Fibroblast of mammary gland (primary cell): Measurements from ENCODE around the gene STX2.

Experiments
- DNase-seq: peaks from one replicate; pipeline ENCODE4 v3.0.0-alpha.2; 2010; ENCODE audit warnings: low read depth
- H3K4me3 ChIP-seq: 2 replicates; pipeline ENCODE4 v1.5.1; 2011; ENCODE audit warnings: low read depth, mild to moderate bottlenecking, low read length, moderate library complexity; ENCODE audit not compliant: control insufficient read depth
- TF ChIP-seq, protein P1 (sequence below): conservative IDR thresholded peaks from 2 replicates; pipeline ENCODE4 v1.5.1; 2011; ENCODE audit warnings: low read depth, low read length, inconsistent platforms; ENCODE audit not compliant: control insufficient read depth, insufficient read depth

STX2 gene

DNA sequence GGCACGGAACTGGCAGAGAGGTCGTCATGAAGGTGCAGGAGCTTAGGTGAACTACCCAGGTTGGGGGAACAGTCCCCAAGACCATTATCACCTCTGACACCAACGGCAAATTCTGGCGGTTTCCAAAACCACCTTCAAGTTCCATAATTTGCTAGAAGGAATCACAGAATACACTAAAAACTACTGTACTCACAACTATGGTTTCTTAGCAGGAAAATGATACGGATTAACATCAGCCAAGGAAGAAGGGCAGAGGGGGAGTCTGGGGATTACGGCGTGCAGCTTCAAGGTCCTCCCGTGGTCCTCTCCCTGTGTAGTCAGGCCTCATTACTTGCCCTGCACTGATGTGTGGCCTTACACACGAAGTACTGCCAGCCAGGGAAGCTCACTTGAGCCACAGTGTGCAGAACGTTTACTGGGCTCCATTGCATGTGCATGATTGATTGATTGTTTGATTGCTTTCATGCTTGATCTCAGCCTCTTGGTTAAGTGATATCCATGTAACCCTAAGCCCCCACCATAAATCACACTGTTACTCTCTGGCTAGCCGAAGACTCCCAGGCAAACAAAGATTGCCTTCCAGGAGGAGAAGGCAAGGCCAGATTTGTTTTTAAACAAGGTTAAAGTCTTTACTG, 837 bp upstream of the STX2 start:
- DNase-seq = no peak
- peak overlapping the region; percentile 45 for H3K4me3 ChIP-seq
- TF ChIP-seq, protein P1, sequence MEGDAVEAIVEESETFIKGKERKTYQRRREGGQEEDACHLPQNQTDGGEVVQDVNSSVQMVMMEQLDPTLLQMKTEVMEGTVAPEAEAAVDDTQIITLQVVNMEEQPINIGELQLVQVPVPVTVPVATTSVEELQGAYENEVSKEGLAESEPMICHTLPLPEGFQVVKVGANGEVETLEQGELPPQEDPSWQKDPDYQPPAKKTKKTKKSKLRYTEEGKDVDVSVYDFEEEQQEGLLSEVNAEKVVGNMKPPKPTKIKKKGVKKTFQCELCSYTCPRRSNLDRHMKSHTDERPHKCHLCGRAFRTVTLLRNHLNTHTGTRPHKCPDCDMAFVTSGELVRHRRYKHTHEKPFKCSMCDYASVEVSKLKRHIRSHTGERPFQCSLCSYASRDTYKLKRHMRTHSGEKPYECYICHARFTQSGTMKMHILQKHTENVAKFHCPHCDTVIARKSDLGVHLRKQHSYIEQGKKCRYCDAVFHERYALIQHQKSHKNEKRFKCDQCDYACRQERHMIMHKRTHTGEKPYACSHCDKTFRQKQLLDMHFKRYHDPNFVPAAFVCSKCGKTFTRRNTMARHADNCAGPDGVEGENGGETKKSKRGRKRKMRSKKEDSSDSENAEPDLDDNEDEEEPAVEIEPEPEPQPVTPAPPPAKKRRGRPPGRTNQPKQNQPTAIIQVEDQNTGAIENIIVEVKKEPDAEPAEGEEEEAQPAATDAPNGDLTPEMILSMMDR = no peak

DNA sequence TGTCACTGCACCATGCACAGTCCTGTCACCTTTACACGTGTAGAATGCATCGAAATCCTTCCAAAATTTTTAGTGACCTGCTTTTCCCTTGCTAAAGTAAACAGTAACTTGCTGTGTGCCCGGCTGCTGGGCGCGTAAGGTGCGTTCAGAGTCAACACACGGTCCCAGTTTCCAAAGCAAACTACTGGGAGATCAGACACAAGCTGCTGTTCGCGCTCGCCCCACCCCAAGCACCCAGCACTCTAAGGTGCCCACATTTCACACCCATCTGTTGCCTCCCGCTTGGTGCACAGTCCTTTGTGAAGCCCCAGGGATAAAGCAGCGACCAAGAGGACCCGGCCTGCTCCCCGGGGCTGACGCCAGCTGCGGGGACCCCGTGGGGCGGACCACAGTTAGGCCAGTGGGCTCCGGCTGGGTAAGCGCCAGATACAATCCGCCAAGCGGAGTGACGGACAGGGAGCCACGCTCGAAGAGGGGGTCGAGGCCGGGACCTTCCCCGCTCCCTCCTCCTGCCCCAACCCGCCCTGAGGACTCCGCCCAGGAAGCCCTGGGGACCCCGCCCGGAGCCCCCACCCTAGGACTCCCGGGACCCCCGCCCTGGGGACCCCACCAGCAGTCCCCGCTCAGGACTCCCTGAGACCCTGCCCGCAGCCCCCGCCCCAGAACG, 633 bp downstream of the STX2 start:
- H3K4me3 ChIP-seq = peak overlapping the region; percentile 86
- DNase-seq = no peak
- TF ChIP-seq, protein P1 = no peak

DNA sequence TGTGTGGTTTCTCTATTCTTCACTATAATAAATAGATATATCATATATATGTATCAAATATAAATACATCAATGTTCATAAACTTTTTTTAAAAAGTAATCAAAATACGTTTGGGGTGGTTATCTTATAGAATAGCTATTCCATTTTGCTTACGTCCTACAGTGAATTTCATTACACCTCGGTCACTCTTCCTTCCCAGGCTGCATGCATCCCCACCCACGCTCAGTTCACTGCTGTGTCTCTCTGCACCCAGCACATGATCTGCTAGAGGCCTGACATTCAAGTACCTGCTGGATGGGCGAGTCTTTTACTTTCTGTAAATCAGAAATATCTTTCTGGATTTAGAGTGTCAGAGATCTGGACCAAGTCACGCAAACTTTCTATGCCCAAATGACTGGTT, 3.6 kb downstream of the STX2 start:
- TF ChIP-seq, protein P1 = no peak

DNA sequence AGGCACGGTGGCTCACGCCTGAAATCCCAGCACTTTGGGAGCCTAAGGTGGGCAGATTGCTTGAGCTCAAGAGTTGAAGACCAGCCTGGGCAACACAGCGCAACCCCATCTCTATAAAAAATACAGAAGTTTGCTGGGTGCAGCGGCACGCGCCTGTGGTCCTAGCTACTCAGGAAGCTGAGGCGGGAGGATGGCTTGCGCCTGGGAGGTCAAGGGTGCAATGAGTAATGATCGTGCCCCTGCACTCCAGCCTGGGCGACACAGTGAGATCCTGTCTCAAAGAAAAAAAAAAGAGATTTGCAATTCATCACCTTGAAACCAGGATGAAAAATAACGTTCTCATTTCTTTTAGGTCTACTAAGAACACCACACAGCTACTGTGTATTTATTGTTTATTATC, 4.0 kb downstream of the STX2 start:
- TF ChIP-seq, protein P1 = no peak

More for the DNA sequence above, 3.6 kb downstream of the STX2 start:
- H3K4me3 ChIP-seq = no peak overlapping the region
- no peak for DNase-seq

DNA sequence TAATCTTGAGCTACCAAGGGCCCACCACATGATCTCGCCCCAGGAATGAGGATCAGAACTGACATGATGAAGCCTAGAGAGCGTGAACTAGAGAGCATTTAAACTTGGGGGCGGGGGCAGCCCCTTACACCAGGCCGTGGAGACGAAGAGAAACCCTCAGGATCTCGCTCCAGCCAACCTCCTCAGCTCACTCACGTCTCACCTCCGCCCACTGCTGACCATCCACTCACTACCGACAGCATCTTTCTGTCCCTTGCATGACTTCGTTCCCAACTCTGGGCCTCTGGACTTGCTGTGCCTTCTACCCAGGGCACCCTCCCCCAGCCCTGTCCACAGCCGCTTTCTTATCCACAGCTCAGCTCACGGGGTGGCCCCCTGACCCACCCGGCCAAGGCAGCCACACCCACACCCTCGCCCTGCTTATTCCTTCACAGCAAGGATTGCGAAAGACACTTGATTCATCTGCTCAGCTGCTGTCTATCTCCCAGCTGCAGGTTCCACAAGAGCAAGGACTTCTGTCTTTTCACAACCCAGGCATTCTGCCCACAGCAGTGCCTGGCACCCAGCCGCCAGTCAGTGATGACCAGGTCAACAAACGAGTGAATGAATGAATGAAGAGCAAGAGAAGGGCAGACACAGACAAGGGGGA, 6.4 kb downstream of the STX2 start:
- DNase-seq = peak; percentile 83
- no peak overlapping the region for H3K4me3 ChIP-seq
- TF ChIP-seq, protein P1 = no peak

More for the DNA sequence above, 4.0 kb downstream of the STX2 start:
- H3K4me3 ChIP-seq = no peak overlapping the region
- no peak for DNase-seq

DNA sequence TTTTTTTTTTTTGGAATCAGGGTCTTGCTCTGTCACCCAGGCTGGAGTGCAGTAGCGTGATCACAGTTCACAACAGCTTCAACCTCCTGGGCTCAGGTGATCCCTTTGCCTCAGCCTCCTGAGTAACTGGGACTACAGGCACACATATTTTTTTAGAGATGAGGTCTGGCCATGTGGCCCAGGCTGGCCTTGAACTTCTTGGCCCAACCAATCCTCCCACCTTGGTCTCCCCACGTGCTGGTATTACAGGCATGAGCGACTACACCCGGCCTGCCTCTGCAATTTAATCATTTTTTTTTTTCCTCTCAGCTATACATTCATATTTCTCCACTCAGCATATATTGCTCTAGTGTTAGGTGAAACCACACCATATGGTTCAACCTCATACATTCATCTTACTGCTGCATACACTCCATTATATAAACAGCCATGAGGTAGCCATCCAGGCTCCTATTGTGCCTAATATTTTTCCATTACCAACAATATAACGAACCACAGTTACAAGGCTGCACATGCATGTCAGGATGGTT, 7.1 kb downstream of the STX2 start:
- no peak overlapping the region for H3K4me3 ChIP-seq
- no peak for DNase-seq
- TF ChIP-seq, protein P1 = no peak
